Measurements from ENCODE around the gene XIAP. TPM values are rescaled to one million over a fixed set of nuclear protein-coding genes. Genes with fewer than 3 reads are reported as not detected.

Gene XIAP
- total and polyA plus RNA-seq, 9 of the 15 experiments (the other 6 are each of a cell fraction or from before 2014, with no cell fraction given), result 5.7 to 40.5 (median 19.8) TPM

- ATAC-seq (no peak), FAIRE-seq (no peak), DNase-seq (ENCODE audit: extremely low read depth in 1 of 4, low spot score in 3 of 4) (no peak)
- Histone ChIP-seq H3K27ac (ENCODE audit: extremely low read depth, low read depth, low read length) (no peak overlapping the region), H3K9ac (ENCODE audit: insufficient read depth in 1 of 2, low read depth in 2 of 2, low read length in 2 of 2) (no peak overlapping the region), H3K4me2 (ENCODE audit: insufficient read depth, low read length) (no peak overlapping the region), H2AFZ (ENCODE audit: low read depth, low read length) (no peak overlapping the region), H3K27me3 (ENCODE audit: control insufficient read depth in 2 of 2, insufficient read depth in 2 of 2, low read length in 2 of 2) (no peaks in the 10 kb centered on the region), H3K4me3 (no peak overlapping the region), H3K79me2 (ENCODE audit: control insufficient read depth, insufficient read depth, low read length) (no peaks in the 10 kb centered on the region), H3K4me1 (replicated peaks in 1 of 2; ENCODE audit: control insufficient read depth in 2 of 2, insufficient read depth in 2 of 2, low read length in 2 of 2) (no peaks in the 10 kb centered on the region; a peak in 1 of 5 replicates), H3K9me1 (ENCODE audit: control insufficient read depth, insufficient read depth, low read length) (no peaks in the 10 kb centered on the region), H4K20me1 (replicated peaks; ENCODE audit: control insufficient read depth, insufficient read depth, low read length) (no peaks in the 10 kb centered on the region), H3K36me3 (ENCODE audit: control insufficient read depth, insufficient read depth, low read length) (no peaks in the 10 kb centered on the region), H3K9me3 (replicated peaks; ENCODE audit: control insufficient read depth, insufficient read depth, low read depth, low read length) (no peaks in the 10 kb centered on the region)
- in situ Hi-C loops (cut with MboI), result no loop called here
- POLR2A ChIA-PET, result no interaction called here
- intact Hi-C loops (cut with micrococcal nuclease), result loop anchor here (10.0 kb wide), 1 partner anchor 65 kb away; no protein-coding TSS in a partner anchor
- CTCF ChIA-PET (ENCODE audit: low intra/inter-chr PET ratio), result no interaction called here
- TF ChIP-seq NCOR1 (IDR thresholded peaks at IDR 0.05) (no peak), SNRNP70 (optimal IDR thresholded peaks at IDR 0.05; ENCODE audit: low read depth, low read length) (no peak), FUS (optimal IDR thresholded peaks at IDR 0.05; ENCODE audit: low read depth, low read length) (no peak), ZNF316 (IDR thresholded peaks at IDR 0.05) (peak; percentile 73), ATF2 (CRISPR knock-in tag; IDR thresholded peaks at IDR 0.05) (no peak), MAFK (IDR thresholded peaks at IDR 0.05; ENCODE audit: low read length) (peak; percentile 24; the same call in 1 of the 2 replicates), ZFPM2 (CRISPR knock-in tag; IDR thresholded peaks at IDR 0.05) (no peak), SMARCB1 (IDR thresholded peaks at IDR 0.05; ENCODE audit: insufficient read length, low read depth) (no peak), ZNF445 (CRISPR knock-in tag; IDR thresholded peaks at IDR 0.05; ENCODE audit: low read depth) (no peak), C11orf30 (IDR thresholded peaks at IDR 0.05; ENCODE audit: low read depth) (peak; percentile 57), MAFG (tag; conservative IDR thresholded peaks at IDR 0.05) (peak; percentile 39; the same call in 1 of the 2 replicates)
- no TSS peak for BruUV-seq (replicated peaks)
- WGBS (ENCODE audit: insufficient coverage, low coverage, missing lambda C conversion rate), result 95% methylated on average over 2 of the region's 2 CpGs
These were observed 90.0 kb downstream of the XIAP start for GRCh38 chrX:123949846-123950245.
